HG03103 (cell line): ENCODE measurements around the gene KCNMB1.

Experiments
- ATAC-seq: cut with Tn5 transposase; IDR thresholded peaks from one replicate; pipeline ENCODE4 v1.9.1; 2021; ENCODE audit warnings: low read depth; ENCODE audit not compliant: unreplicated experiment

The KCNMB1 gene

GRCh38 chr5:170416526-170416925 lies 27.4 kb upstream of the KCNMB1 start:
- ATAC-seq, result no peak

- ATAC-seq, result no peak
Measured at GRCh38 chr5:170414786-170415185, 25.6 kb upstream of the KCNMB1 start.

DNA sequence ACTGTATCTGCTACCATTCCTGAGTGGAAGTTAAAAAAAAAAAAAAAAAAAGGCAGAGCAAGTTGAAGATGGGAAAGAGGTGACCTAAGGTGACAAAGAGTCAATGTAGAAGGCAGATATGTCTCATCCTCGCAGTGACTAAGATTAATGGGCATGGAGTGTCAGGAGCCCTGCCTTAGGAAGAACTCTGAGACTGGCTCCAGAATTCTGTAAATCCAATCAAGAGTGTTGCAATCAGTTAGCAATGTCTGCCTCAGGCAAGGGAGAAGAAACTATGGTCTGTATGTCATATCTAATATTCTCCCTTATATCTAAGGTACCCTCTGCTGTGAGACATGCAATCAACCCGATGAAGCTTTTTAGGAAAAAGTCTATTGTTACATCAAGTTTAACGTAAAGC lies 24.7 kb upstream of the KCNMB1 start:
- ATAC-seq, result no peak

DNA sequence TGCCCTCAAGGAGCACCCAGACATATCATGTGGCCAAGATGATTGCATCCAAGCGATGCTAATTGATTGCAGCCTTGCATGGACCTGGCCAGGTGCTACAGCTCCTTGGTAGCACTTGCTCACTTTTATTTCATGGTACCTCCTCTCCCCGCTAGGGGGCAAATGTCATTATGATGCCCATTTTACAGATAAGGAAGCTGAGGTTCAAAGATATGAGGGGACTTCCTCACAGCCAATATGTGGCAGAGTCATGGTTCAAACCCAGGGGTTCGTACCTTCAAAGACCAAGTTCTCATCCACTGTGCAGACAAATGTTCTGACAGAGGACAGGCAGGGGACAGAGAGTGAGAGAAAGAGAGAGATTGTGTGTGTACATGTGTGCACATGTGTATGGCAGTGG lies 21.9 kb upstream of the KCNMB1 start:
- no peak for ATAC-seq

DNA sequence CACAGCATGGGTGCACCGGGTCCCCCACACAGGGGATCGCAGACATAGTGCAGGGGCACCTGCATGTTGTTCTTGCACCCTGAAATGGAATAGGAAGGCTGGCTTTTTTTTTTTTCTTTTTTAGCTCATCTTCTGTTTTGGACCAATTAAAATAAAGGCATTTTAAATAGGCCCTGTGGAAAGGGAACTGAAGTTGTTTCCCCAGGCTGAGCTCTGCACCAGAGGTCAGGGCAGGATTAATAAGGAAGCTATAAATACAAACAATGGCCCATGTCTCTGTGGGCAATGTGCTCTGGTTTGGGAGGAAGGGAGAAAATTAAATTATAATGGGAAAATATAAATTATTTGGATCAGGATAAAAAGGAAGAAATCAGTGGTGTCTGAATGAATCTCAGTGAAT lies 21.2 kb upstream of the KCNMB1 start:
- ATAC-seq, result no peak

- ATAC-seq, result no peak
Measured at GRCh38 chr5:170408877-170409660, 19.9 kb upstream of the KCNMB1 start.

DNA sequence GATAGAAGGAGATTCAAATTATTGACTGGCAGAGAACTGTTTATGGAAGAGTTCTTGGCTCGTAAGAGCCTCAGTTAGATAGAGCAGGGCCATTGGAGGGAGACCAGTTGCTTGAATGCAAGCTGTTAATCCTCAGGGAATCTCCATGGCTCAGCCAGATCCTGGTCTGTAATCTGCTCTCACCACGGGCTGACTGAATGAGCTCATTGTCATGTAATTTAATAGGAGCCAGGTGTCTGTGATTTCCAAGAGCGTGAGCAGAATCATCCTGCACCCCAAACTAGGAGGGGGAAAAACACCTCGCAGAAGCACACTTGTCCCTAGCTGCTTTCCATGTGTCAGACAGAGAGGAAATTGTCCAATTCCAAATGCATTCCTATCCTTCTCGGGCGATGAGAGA lies 19.1 kb upstream of the KCNMB1 start:
- ATAC-seq, result no peak

- ATAC-seq, result no peak
Measured at GRCh38 chr5:170407062-170407461, 17.9 kb upstream of the KCNMB1 start.

DNA sequence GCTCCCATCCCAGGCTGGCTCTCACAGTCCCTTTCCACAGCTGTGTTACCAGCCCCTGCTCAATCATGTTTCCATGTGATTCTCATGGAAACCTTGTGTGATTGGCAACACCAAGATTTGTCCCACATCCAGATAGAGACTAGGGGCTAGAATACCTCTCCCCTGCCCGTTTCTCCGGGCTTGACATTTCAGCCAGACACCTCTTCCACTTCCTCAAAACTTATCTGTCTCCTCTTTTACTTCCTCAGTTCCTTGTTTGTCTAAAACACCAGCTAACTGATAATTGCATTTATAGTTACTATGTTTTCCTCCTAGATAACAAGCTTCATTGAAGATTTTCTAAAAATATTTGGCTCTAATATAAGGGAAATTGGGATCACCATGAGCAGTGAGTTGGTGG lies 16.6 kb upstream of the KCNMB1 start:
- ATAC-seq, result no peak

GRCh38 chr5:170404398-170404797 lies 15.2 kb upstream of the KCNMB1 start:
- ATAC-seq, result no peak

DNA sequence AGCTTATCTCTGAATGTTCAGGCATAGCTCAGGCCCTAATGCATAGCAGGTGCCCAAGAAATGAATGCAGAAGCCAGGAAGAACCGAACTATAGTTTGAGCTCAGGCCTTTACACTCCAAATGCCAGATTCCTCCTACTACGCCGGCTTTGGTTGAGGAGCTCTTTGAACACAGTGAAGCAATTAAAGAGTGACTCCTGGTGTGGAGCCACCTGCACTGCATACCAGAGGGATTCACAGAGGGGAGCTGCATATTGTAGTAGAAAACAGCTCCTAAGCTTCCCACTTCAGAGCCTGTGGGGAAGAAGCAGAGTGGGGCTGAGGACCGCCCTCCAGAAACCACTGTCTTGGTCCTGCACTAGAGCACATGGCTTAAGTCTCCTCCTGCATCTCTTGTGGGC lies 14.5 kb upstream of the KCNMB1 start:
- ATAC-seq, result no peak

DNA sequence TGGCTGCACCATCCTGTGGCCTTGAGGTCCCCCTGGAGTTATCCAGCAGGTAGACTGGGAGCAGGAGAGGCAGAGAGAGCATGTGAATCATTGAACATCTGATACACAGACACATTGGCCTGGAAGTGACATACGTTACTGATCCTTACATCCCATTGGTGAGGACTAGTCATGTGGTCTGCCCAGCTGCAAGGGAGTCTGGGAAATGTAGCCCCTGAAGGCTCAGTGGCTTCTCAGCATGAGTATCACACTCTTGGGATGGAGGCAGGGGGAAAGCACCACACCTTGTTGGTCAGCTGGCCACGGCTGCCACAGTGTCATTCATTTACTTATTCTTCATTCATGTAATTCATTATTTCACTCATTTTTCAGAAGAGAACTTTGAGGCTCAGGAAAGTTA lies 13.3 kb upstream of the KCNMB1 start:
- no peak for ATAC-seq

DNA sequence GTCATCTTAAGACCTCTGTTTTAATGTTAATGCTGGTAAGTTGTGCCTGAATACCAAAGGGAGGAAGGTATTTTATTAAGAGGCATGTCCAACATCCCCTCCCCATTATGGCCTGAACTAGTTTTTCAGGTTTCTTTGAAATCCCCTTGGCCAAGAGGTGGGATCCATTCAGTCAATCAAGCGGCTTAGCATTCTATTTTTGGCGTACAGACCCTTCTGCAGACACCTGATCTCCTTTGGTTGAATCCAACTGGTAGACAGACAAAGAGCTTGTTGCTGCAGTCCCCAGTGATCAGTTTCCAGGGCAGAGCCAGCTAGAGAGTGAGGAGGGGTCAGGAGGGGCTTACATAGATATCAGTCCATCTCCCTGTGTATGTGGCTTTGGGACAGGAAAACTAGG lies 7.9 kb upstream of the KCNMB1 start:
- ATAC-seq, result no peak

DNA sequence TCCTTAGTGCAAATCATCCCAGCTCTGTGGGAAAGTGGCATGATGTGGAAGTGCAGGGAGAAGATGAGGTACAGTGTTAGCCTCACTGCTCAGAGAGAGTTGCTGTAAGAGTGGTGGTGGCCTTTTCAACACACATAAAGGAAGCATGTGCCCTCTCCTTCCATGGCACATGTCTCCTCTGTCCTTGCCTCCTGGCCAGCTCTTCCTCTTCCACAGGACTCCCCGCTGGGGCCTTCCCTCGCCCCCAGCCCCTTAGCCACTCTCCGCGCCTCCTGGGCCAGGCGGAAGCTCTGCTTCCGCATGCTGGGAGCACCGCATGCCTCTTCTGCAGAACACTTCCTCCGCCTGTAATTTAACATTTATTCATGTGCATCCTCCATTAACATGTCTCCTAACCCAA lies 4.8 kb upstream of the KCNMB1 start:
- no peak for ATAC-seq

DNA sequence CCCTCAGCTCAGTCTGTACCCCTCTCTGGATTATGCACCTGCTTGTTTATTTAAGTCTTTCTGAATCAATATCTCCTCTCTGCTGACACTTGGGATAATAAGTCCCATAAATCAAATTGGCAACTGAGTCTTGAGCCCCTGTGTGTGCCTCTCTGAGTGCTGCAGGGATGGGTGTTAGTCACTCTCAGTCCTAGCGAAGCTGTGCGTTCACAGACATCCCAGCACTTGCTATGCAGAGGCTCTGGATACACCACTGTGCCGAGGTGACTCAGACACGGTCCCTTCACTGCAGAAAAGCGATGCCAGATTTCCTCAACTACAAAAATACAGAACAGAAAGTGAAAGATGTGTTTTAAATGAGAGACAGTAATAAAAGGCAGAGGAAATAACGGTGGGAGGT lies 4.1 kb upstream of the KCNMB1 start:
- ATAC-seq, result peak; percentile 47

DNA sequence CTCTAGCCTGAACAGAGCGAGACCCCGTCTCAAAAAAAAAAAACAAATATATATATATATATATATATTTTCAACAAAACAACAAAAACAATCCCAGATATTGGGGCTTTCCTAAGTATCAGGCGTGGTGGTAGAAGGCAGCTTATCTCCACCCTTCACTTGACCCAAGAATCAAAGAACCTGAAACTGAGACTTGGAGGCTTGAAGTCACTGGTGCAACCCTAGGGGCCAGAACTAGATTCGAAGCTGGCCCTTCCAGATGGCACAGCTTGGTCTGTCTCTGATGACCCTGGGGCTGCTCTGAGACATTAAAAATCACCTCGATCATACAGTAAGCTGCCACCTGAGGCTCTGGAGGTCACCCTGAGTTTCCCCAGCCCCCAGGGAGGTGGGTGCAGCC lies 1.3 kb upstream of the KCNMB1 start:
- no peak for ATAC-seq

GRCh38 chr5:170389550-170389892 lies 354 bp upstream of the KCNMB1 start:
- ATAC-seq, result no peak

GRCh38 chr5:170387775-170388639 lies 1.2 kb downstream of the KCNMB1 start:
- ATAC-seq, result no peak

GRCh38 chr5:170386743-170387395 lies 2.3 kb downstream of the KCNMB1 start:
- no peak for ATAC-seq

- no peak for ATAC-seq
Measured at GRCh38 chr5:170383227-170383626, 5.9 kb downstream of the KCNMB1 start.

GRCh38 chr5:170382790-170383189 lies 6.4 kb downstream of the KCNMB1 start:
- ATAC-seq, result no peak
